NCI-H524 treated with DMSO at 0.1 percent for 48 hours (cell line): ENCODE results near the gene CUX1.
A peak's percentile ranks its signal among the peaks of the same experiment; 100 is the strongest.
"Not testable (repeated sequence)": the region's sequence is repeated elsewhere in the genome, so short reads cannot be mapped to it uniquely, and the experiment has no call there.

Experiments used
- DNase-seq: peaks from one replicate; lab custom pipeline; 2025; lab: John Stamatoyannopoulos, UW

The CUX1 gene

DNA sequence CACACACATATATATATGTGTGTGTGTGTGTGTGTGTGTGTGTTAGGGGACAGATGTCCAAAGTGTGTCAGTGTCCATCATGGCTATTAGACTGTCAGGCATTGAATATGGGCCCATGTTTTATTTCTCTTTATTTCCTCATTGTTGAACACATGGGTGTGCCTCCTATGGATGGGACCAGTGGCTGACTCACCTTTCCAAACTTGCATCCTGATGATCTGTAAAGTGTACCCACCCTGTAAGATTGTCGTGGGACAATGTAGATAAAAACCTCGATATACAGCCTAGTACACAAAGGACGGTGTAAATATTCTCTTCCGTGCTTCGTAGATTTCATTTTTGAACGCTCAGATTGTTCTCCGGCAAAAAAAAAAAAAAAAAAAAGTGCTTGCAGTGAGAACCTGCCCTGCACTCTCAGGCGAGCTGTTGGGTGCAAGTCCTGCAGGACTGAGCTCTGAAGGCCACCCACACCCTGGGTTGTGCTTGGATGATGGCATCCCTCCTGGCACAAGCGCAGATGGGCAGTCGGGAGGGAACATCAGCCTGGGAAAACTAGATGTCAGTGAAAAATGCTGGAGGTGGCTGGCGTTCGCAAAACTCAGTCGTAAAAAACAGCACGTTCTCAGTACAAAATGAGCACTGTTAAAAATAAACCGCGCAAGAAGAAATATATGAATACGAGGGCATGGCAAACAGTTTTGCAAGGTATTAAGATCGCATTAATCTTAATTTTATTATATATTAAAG, 166.9 kb downstream of the CUX1 start:
- DNase-seq, result no peak

DNA sequence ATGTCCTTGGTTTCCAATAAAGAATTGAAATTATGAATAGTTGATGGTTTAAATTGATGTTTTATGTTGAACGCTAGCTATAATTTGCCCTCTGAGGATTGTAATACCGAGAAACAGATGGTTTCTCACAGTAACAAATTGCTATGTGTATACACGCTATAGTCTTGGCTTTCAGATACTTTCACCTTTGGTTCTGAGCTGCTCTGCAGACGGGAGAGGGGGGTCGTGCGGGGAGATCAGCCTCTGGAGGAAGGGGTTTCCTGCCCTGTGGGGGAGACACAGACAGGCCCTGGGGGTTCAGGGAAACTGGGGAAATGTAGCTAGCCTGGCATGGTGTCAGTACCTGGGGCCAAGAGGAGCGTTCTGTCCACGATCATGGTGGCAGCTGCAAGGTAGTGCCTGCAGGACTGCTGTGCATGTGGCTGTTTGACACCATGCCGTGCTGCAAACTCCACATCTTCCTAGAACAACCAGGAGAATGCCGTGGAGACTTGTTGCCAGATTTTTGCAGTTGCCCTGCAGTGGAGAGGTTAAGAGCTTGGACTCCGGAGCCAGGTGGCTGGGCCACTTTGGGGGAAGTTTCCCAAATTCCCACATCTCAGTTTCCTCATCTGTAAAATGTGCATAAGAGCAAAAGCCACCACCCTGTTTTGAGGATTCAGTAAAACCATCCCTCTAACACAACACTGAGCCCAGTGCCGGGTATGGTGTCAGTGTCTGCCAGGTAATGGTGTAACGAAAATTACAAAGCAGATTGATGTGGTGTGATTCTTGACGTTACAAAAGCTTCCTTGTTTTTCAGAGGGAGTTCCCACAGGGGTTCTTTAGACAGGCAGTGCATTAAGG, 167.9 kb downstream of the CUX1 start:
- DNase-seq, result no peak

DNA sequence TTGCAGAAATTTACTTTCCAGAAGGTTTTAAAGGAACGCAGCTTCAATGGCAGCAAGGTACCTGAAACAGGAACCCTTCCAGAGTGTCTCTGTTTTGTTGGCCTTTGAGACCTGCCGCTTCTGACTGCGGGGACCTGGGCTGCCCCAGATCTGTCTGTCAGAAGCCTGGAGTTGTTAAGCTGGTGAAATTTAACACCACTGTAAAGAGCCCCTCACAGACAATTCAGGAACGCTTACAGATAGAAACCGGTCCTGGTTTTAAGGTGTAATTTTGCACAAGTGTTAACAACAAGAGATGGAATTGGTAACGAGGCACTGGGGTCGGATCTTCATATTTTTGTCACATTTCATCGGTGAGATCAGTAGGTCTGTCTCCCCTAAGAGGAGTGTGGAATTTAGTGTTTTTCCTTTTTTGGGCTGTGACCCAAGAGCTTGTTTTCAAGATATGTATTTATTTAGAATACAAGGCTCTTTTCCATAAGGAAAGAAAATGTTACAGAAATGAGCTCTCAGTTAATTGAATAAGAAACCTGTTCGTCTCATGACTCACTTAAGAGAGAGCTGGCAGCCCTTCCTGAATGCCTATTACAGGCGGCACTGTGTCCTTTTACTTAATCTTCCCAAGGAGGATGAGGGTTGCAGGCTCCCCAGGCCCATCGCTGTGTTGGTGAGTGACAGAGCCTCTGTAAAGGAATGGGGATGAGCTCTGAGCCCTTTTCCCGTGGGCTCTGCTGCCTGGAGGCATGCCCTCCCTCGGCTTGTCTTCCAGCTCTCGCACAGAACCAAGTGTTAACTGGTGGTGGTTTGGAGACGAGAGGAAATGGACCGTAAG, 168.7 kb downstream of the CUX1 start:
- DNase-seq, result peak; percentile 2

DNA sequence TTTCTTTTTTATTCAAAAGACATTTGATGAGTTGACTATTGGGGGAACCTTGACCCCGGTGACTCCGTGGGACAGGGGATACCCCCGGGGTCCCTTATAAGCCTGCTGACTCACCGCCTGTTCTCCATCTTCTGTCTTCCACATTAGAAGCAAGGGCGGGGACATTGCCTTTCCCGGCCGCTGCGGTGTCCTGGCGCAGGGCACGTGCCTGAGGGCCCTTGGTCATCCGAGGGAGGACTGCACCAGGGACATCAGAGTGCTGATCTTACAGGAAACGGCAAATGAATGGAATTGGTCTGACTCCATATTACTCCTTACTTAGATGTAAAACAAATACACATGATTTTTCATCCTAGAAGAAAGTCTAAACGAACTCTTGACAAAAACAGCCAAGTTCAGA, 170.1 kb downstream of the CUX1 start:
- DNase-seq, result no peak

DNA sequence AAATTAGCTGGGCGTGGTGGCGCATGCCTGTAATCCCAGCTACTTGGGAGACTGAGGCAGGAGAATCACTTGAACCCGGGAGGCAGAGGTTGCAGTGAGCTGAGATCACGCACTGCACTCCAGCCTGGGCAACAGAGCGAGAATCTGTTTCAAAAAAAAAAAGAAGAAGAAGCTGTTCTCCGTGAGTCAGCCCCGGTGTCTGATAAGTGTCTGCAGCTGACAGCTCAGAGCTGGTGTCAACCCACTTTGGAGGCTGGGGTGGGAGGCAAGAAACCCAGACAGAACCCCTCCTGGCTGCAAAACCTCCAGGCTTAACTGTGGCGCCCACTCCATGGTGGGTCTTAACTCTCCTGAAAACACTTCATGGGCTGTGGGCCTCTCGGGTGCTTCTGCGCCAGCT, 170.6 kb downstream of the CUX1 start:
- not testable (repeated sequence) for DNase-seq

DNA sequence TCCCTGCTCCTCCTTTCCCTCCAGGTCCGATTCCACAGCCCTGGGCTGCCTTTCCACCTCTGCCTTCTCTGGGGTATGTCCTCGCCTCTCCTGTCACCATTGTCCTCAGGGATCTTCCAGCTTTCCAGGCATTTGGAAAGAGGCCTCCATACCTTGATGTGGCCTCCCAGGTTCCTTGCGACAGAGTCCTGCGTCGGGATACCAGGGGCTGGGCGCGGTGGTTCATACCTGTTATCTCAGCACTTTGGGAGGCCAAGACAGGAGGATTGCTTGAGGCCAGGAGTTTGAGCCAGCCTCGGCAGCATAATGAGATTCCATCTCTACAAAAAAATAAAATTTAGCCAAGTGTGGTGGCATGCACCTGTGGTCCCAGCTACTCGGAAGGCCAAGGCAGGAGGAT, 171.1 kb downstream of the CUX1 start:
- DNase-seq, result no peak

DNA sequence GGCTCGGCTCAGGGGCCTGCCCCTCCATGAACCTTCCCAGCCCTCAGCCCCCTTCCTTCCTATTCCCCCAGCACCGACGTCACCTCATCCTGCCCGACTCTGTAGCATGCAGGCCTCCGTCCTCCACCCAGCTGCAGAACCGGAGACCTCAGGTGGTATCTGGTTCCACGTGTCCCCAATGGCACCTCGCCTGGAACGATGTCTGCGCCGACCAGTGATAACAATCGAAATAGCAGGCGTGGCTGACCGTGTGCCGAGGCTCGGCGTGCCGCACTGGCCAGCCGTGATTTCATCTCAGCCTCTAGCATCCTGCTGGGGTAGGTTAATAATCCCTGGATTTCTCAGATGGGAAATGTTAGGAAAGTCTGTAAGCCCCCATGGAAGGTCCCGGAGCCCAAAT, 171.7 kb downstream of the CUX1 start:
- DNase-seq, result no peak

DNA sequence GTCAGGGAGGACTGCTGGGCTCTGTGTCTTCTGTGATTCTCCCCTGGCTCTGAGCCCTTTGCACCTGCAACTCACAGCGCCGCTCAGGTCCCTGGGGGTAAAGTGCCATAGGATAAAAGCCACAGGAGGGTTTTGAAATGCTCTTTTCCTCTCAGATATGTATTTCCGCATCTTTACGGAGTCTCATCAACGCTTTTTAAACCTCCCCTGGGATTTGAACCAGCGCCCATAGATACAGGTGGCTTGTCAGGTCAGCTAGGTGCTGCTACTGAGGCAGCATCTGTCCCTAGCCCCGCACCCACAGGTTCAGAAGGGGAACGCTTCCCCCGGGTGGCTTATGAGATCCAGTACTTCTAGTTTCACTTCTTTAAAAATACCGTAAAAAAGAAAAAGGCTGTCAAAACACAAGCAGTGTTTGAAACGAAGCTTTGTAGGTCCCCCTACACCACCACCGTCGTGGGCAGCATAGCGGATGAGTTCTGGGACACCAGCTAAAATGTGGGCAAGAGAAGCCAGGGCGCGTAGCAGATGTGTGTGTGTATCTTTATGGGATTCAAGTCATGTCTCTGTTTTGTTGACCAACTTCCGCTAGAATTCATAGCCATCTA, 173.5 kb downstream of the CUX1 start:
- DNase-seq, result no peak

DNA sequence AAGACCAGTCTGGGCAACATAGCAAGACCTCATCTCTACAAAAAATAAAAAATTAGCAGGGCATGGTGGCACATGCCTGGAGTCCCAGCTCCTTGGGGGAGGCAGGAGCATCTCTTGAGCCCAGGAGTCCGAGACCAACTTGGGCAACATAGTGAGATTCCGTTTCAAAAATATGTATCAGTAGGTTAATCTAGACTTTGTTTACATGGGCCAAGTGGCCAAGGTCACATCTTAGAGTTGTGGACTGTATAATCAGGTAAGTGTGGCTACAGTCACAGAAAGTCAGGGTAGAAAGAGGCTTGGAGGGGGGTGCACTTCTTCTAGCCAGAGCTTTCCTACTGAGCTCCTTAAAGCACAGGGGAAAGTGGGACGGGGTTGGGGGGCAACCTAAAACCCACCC, 174.4 kb downstream of the CUX1 start:
- DNase-seq, result no peak

DNA sequence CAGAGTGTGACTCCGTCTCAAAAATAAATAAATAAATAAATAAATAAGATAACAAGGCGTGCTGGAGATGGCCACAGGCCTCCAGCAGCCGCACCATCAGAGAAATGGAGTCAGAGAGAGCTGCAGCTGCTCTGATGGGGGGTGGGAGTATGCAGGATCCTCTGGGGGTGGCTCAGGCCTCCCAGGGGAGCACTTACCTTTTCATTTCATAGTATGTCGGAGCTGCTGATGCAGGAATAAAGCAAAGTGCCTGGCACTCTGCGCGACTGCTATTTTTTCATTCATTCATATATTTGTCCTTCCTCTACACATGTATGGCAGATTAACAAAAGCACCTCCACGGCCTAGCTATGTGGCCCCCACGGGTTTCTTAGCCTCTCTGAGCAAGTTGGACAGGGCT, 175.9 kb downstream of the CUX1 start:
- DNase-seq, result no peak

DNA sequence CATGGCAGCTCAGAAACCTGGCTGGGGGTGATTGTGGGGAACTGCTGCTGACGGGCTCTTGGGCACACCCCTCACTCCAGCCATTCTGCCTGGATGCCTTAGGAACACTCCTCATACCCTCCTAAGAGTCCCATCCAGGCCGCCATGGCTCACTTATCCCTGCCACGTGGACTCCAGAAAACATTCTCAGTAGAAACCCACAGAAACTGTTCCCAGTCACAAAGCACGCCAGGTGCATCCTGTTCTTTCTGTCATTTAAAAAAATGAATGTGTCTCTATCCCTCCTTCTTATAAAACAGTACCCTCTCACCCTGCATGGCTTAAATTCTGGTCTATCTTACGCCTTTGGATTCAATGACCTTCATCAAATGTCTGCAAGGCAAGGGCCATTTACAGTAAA, 177.7 kb downstream of the CUX1 start:
- DNase-seq, result no peak

DNA sequence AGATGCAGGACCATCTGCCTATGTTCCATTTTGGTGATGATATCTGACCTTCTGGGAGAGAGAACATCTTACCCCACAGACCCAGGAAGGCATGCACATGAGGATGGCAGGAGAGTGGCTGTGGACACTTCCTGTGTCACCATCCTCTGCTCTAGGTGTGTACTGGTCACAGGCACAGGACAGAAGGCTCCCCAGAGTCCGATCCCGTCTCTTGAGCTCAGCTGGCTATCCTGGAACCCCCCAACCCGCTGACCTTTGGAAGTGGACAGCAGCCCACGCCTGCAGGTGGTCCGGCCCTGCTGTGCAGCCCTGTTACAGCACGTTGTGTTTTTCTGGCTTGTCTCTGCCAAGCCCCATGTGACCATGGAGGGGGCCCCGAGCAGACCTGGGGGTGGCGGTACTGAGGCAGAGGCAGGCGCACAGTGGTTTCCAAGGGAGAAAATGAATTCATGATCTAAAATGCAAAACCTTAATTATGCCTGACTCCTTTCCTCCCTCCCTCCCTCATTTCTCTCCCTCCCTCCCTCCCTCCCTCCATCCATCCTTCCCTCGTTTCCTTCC, 178.8 kb downstream of the CUX1 start:
- no peak for DNase-seq

DNA sequence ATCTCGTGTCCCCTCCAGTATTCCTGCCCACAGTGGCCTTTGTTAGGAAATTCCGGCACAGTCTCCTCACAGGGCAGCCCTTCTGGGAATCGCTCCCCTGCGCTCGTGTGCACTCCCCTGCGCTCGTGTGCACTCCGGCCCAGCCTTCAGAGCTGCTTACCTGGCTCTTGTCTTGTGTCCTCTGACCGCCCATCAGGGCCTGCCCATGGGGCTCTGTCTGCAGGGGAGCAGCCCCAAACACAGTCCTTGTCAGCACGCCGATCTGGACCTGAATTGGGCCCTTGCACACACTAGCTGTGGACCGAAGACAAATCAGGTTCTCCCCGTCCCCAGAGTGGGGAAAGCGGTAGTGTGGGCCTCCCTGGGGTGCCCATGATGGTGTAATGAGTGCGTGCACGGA, 179.4 kb downstream of the CUX1 start:
- DNase-seq, result no peak

DNA sequence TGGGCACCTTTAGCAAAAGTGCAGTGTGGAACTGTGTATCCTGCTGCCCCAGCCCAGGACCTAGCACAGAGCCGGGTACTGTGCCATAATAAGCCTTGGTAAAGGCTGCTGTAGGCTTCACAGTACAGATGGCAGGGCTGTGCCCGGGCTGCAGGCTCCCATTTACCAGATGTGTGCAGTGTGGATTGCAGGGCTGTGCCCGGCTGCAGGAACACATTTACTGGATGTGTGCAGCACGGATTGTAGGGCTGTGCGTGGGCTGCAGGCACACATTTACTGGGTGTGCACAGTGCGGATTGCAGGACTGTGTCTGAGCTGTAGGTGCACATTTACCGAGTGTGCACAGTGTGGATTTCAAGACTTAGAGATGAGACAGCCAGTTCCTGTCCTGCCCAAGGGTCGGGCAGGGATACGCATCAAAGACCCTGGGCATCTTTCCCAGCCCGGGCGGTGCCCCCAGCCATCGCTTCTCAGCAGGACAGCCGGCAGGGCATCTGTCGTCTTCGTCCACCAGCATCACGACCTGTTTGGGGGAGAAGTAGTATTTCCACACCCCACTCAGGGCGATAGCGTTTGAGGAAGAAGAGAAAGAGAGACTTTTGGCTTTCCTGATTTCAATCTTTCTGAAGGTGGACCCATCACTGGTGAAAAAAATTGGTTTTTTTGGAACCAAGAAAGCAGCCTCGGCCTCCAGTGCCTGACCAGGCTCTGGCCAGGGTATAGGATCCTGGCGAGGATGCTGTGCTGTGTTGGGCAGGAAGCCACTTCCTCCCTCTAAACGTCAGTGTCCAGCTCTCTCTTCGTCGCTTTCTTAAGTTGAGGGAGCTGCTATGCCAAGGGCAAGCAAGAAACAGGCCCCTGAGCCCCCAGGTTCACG, 180.8 kb downstream of the CUX1 start:
- no peak for DNase-seq

DNA sequence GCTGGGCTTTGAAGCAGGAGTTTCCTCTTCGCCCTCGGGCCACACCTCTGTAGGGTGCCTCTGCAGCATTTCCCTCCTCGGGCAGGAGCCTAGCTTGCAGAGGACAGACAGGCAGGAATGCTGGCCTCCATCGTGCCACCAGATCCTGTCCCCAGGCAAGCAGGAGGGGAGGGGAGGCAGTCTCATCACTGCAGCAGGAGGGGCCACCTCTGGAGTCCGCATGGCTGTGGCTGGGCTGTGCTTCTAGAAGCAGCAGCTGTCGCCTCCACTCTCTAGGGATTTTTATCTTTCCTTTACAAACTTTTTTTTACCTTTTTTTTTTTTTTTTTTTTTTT, 181.4 kb downstream of the CUX1 start:
- no peak for DNase-seq

DNA sequence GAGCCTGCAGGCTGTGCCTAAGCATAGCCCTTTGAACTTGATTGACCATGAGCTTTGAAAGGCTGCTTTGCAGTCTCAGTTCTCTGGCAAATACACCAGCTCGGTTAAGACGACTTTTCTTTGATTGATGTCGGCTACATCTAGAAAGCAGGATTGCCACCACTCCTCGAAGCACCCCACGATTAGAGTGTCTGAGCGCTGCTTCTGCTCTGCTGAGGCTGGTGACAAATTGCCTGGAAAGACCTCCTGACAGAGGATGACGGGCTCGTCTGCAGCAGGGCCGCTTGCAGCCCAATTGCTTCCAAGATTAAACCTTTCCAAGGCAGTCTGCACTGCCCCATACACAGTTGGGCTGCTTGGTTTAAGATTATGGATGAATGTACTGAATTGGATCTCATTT, 182.0 kb downstream of the CUX1 start:
- no peak for DNase-seq

DNA sequence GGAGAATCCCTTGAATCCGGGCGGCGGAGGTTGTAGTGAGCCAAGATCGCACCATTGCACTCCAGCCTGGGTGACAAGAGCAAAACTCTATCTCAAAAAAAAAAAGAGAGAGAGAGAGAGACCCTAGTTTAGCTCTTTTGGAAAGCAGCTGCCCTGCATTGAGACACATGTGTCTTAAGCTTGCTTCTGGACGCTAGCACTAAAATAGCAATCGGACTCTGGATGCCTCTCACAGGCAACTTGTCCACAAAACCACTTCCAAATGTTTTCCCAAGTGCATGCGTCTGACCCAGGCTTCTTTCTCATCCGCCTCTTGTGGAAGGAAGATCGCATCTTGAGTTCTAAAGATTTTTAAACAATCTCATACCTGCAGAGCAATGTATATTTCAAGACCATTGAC, 182.7 kb downstream of the CUX1 start:
- DNase-seq, result no peak

DNA sequence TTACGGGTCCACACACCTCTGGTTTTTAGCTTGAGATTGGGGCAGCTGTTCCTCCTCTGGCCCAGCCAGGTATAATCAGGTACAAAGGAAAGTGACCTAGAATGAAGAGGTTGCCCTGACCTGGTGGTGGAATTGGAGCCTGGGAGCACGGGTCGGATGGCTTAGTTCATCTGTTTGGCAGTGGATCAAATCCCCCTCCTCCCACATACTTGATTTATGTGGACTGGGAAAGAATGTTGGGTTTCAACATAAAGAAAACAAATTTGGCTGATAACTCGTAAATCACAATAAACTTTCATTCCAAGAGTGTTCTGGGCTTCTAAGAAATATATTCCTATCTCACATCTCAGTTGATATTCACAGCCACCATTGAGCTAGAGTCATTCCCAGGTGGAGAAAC, 186.8 kb downstream of the CUX1 start:
- no peak for DNase-seq

DNA sequence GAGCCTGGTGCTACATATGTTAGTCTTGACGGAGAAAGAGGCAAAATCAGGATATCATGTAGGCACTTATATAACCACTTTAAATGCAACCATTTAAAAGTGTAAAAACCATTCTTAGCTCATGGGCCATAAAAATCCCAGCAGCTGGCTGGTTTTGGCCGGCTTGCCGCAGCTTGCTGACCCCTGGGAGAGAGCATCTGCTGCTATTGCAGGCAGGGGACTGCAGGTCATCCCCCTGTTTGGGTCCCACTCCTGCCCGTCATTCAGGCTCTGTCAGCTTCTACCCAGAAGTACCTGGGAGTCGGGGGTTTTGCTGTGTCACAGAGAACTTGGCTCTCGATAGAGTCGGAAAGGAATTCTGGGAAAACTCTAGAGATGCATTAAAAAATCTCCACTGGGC, 187.4 kb downstream of the CUX1 start:
- no peak for DNase-seq

DNA sequence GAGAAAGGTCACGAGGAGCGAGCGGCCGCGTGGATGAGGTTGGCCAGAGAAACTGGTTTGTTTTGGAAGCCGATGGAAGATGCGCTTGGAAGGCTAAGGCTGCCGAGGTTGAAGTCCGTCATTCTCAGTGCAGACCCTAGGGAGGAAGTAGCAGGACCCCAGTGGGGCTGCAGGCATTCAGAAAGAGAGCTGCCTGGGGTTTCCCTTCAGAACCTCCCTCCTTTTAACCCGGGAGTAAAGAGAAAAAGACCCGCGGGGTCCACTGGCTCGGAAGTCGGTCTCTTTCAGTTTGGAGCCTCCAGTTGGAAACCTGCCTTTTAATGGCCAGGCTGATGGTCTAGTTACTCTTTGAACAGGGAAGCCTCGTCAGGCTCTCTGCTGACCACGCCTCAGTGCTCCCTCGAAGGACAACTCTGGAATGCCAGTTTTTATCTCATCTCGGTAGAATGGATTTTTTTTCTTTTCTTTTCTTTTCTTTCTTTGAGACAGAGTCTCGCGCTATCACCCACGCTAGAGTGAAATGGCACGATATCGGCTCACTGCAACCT, 188.6 kb downstream of the CUX1 start:
- DNase-seq, result no peak

DNA sequence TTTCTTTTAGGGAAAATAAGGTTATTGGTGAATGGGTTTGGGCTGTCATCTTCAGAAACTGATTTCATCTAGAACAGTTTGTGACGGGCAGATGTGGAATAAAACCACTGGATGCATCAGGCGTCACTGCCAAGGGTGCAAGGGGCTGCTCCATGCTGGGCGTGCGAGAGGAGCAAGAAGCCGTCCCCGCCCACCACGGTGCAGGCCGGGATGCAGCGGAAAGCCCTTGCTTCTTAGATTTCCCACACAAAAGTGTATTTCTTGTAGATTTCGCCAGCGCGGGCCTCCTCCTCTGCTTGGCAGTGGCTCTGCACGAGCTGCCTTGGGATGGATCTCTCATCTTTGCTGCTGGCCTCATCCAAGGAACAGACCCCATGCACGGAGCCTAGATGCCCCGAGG, 189.3 kb downstream of the CUX1 start:
- DNase-seq, result no peak
